NCI-H2227 treated with DMSO at 0.1 percent for 48 hours (cell line): ENCODE measurements around the gene CHD5.

ENCODE experiments used
- DNase-seq: peaks from one replicate; lab custom pipeline; 2025; lab: John Stamatoyannopoulos, UW

CHD5 gene

GRCh38 chr1:6172549-6172948 lies 7.6 kb downstream of the CHD5 start:
- no peak for DNase-seq

GRCh38 chr1:6171548-6172124 lies 8.5 kb downstream of the CHD5 start:
- DNase-seq = peak; percentile 0

- no peak for DNase-seq
These were observed 9.3 kb downstream of the CHD5 start for GRCh38 chr1:6170742-6171201.

DNA sequence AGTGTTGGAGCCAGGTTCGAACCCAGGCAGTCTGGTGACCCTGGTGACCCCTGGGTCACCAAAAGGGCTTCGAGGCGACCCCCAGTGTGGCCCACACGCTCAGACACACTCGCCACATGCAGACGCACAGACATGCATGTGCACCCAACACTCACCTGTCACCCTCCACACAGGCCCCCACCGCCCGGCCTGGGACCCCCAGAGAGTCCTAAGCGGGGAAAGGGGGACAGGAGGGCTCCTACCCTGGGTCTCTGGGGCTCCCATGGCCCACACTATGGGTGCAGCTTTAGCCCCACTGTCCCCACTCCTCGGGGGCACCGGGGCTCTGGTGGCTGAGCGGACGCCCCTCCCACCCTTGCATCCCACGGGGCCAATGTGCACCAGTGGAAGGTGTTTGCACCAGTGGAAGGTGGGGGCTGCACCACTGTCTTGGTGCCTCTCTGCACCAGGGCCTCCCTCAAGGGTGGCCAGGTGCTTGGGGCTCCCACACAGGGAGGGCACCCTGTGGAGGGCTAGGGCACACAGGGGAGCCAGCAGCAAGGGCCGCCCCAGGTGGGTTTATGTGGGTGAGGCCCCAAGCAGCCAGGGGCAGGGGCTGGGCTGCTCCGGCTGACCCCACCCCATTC lies 9.9 kb downstream of the CHD5 start:
- no peak for DNase-seq

DNA sequence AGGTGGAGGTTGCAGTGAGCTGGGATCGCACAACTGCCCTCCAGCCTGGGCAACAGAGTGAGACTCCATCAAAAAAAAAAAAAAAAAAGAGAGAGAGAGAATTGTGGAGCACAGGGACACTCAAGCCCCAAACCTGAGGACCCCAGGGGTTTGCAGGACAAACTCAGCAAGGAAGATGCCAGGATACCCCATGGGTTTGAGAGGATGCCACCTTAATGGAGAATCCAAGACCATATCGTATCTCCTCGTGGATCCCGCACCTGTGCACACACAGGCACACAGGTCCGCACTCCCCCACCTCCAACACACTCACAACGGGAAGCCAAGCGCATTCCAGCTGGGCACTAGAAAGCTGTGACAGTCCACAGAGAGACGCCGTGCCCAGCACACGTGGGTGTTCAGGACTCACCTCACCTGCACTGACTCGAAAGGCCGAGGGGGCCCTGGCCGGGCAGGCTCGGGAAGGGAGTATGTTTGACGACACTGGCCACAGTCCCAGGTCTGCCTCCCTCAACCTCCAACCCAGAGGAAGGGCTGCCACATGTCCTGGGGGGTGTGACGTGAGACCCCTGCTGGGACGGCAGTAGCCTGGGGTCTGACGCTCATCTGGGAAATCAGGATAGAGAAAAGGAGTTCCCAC lies 11.1 kb downstream of the CHD5 start:
- DNase-seq = no peak

DNA sequence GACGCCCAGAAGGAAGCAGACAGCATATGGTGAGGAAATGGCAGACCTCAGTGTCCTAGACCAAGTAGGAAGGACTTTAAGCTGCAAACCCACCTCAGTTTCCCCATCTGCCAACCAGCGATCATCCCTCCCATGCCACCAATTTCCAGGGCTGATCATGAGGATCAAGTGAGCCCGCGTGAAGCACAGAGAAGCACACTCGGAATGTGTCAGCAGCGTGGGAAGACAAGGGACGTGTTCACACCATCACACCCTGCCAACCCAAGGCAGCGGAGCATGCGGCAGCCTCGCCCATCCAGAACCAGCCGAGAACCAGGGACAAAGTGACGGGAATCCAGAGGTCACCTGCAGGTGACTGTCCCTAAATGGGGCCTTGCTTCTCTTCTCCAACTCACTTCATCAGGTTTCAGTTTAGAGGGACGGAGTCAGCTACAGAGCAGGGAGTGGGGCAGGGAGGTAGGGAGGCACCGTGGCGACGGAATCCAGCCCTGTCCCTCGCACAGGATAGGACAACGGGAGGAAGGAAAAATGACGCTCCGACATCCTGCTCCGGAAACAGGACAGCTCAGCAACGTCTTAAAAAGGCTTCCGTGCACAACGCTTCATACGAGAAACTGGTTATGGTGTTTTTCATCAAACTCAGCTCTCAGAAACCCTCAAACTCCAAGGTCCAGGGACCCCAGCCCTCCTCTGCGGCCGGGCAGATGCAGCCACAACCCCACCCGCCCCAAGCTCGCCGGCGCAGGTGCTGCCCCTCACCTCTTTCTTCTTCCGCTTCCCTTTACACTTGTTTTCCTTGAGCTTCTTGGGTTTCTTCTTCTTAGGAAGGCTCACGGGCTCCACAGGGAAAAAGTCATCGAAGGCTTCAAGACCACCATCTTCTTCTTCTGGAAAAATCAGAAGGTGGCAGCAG lies 12.5 kb downstream of the CHD5 start:
- DNase-seq = no peak

GRCh38 chr1:6166655-6167390 lies 13.3 kb downstream of the CHD5 start:
- DNase-seq = no peak

- DNase-seq = no peak
These were observed 13.9 kb downstream of the CHD5 start for GRCh38 chr1:6166221-6166620.

DNA sequence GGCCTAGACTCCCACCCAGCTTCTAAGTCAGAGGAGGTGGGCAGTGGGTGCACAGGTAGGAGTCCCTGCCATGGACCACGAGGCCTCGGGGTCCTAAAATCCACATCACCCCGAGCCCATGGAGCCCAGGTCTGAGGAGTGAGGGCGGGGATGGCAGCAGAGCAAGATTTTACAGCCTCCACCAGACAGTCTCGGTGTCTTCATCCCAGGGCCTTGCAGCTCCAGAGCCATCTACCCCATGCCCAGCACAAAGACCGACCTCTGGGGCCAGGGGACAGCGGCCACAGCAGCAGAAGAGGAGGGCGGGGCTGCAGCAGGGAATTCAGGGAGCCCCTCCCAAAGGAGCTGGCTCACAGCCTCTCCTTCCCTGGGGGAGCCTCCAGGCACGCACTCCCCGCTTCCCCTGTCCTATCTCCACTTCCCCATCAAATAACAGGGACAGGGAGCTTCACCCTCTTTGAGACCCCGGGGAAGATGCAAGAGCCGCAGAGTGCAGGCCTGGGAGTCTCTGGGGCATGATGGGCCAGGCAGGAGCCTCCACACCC lies 14.6 kb downstream of the CHD5 start:
- DNase-seq = no peak

- no peak for DNase-seq
These were observed 15.1 kb downstream of the CHD5 start for GRCh38 chr1:6165027-6165426.

DNA sequence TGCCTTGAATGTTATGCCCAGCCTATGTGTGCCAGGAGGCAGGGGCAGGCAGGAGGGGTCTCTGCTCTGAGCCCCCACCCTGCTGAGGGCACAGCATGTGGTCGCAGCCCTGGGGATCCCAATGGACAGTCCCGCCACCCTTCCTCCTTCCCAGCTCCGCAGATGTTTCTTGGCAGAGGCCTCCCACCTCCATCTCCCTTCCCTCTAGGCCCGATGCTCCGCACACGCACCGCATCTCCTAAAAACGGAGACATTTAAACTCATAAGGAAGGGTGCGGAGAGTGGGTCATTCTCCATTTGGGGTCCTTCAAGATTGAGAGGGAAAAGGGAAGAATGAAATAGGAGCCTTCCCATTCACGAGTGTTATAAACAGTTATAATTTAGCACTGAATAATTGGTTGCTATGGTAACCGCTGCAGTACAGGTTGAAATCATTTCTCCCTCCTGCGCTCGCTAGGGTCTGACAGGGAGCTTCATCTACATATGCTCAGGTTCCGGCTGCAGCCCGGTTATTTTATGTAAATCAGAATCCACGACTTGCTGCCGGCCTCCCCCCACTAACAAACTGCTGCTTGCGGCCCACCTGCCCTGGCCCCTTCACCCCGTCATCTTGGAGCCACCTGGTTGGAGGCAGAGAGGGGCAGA lies 16.0 kb downstream of the CHD5 start:
- no peak for DNase-seq

DNA sequence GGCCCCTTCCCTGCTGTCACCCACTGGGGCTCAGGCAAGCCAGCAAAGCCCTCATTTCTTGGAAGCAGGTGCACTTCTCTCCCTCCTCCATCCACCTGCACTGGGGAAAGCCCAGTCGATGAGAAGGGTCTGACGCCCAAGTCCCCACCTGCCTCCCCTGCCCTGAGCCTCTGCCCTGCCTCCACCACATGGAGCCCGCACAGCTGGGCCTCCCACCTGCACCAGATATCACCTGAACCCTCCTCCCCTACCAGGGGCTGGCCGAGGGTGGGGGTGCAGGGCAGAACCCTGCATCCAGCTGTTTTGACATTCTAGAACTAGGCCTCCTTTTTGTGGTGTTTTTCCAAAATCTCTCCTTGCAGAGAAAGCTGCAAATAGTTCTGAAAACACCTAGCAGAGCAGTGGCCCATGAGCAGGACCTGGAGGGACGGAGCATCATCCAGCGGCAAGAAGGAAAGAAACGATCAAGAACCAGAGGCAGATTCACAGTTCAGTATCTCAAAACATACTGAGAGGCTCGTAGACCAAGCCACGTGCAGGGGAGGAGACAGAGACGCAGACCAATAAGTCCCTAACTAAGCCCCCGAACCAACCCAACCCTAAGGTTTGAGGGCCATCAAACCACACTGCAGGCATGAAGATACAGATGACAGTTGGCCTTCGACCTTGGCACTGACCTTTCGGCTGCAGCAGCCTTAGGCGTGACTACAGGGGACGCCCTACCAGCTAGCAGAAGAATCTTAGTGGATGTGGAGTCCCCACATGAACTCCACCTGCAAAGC lies 16.7 kb downstream of the CHD5 start:
- no peak for DNase-seq

DNA sequence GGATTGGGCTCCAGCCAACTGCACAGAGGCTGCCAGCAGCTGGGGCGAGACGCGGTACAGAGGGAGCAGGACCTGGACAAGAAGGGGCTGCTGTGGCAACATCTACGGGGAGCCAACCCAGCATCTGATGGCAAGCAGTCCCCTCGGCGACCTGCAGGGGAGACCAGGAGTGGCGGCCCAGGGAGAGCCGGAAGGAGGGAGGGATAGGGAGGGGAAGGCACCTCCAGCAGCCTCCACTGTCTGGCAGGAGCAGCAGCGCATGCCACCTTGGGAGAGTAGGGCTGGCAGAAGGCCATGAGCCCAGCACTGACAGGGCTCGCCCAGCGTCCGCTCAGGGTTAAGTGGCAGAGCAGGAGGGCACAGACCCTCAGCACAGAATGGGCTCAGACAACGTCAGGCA lies 17.3 kb downstream of the CHD5 start:
- no peak for DNase-seq

DNA sequence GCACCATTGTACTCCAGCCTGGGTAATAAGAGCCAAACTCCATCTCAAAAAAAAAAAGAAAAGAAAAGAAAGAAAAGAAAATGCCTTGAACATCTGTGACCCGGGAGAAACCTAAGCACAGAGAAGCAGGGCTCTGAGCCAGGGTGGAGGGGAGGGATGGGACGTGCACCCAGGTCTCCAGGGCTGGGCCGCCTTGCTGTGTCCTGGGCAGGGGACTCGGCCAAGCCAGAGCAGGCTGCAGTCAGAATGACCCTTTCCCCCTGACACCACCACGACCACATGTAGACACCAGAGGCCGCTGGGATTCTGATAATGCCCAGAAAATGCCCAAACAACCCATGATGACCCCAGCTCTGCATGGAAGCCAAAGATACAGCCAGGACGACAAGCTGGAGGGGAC lies 17.8 kb downstream of the CHD5 start:
- no peak for DNase-seq

- no peak for DNase-seq
These were observed 21.9 kb downstream of the CHD5 start for GRCh38 chr1:6158181-6158580.

DNA sequence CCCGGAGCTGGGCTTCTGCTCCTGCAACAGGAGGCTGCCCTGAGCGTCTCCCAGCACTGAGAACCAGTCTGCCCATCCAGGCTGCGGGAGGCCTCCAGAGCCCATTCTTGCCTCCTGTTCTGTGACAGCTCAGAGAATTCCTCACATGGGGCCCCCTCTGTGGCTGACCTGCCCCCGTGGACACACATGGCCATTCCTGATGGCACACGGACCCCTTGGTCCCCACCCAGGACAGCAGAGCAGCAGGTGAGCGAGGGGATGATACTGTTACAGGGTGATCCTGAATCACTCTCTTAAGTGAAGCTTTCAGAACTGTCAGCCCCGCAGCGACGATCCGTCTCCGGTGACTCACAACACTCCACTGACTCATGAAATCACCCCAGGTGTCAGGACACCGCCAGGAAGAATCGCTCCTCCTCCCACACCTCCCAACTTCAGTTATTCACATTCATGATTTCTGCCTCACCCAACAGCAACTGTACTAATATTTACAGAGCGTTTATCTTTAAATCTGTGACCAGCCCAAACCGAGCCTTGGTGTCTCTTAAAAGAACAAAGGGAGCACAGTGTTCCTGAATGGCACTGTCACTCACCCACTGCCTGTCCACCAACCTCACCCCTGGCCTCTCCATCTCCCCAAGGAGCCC lies 22.5 kb downstream of the CHD5 start:
- DNase-seq = peak; percentile 19

DNA sequence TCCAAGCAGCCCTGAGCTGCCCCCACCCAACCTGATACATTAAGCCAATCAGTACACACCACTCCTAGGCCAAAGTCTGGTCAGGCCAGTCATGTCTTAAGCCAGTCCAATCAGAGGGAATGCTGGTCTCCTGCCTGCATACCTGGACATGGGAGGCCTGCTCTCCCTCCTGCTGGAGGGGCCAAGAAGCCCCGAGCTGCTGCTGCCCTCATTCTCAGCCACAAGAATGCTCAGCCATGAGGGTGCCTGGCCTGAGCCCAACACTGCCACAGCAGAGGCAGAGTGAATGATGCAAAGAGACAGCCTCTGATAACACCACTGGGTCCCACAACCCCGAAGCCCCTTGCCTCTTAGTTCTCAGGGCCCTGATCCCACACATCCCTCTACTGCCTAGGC lies 23.0 kb downstream of the CHD5 start:
- DNase-seq = no peak

DNA sequence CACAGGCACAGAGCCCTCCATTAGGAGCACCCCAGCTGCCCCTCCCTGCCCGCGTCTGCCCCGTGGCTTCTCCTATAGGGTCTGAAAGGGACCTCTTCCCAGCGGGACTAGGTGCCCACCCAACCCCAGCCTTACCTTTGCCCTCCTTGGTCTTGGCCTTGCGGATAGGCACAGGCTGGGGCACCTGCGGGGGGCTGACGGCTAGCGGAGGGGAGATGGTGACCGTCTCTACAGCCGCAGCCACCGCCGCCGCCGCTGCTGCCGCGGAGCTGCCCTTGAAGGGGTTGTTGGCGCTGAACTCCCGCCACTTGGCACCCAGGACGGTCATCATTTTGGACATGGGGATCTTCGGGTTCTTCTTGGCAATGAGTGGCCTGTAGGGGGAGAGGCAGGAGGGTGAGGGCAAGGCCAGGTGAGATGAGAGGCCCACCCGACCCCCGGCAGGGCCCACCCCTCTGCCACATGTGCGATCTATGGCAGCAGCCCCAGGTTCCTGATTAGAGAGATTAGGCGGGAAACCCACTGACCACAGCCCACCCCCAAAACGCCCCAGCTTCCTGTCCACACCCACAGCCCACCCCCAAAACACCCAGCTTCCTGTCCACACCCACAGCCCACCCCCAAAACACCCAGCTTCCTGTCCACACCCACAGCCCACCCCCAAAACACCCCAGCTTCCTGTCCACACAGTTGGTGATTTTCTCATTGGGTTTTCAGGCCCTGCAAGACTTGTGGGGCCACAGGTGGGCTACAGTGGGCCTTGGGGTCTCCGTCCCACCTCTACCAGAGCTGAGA lies 25.4 kb downstream of the CHD5 start:
- DNase-seq = no peak

DNA sequence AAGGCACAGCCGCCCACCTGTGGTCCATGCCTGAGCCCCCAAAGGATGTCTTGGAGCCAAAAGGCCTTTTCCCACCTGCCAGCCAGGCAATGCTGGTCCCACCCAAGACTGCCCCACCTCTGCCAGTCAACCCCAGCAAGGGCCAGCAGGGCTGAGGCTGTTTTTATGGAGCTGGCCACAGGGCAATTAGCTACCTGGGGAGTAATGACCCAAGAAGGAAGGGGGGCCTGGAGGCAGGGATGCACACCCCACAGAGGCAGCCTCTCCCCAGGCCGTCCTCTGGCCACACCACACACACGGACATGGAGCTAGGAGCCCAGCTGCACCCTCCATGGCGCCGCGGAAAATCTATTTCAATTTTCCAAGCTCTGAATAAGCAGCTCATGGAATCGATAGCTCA lies 27.2 kb downstream of the CHD5 start:
- DNase-seq = no peak
